22Rv1 (cell line): ENCODE measurements around the gene EIF3A.

Experiments
- H3K27ac ChIP-seq: fragments of 450-650 bp; 2 replicates; pipeline ENCODE4 v1.5.1; 2017
- ZFX ChIP-seq: fragments of 450-650 bp; IDR thresholded peaks from 2 replicates; pipeline ENCODE4 v1.6.1; 2017; ENCODE audit warnings: antibody characterized with exemption, borderline replicate concordance
- TF ChIP-seq, protein P1 (sequence below): fragments of 450-650 bp; IDR thresholded peaks from 2 replicates; pipeline ENCODE4 v1.5.1; 2017; ENCODE audit warnings: mild to moderate bottlenecking

Gene EIF3A

GRCh38 chr10:119006451-119007210, 74.0 kb downstream of the EIF3A start:
- no peak for TF ChIP-seq ZFX
- TF ChIP-seq, protein P1, sequence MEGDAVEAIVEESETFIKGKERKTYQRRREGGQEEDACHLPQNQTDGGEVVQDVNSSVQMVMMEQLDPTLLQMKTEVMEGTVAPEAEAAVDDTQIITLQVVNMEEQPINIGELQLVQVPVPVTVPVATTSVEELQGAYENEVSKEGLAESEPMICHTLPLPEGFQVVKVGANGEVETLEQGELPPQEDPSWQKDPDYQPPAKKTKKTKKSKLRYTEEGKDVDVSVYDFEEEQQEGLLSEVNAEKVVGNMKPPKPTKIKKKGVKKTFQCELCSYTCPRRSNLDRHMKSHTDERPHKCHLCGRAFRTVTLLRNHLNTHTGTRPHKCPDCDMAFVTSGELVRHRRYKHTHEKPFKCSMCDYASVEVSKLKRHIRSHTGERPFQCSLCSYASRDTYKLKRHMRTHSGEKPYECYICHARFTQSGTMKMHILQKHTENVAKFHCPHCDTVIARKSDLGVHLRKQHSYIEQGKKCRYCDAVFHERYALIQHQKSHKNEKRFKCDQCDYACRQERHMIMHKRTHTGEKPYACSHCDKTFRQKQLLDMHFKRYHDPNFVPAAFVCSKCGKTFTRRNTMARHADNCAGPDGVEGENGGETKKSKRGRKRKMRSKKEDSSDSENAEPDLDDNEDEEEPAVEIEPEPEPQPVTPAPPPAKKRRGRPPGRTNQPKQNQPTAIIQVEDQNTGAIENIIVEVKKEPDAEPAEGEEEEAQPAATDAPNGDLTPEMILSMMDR = no peak

GRCh38 chr10:119005362-119006043, 75.1 kb downstream of the EIF3A start:
- no peak overlapping the region for H3K27ac ChIP-seq
- no peak for TF ChIP-seq ZFX
- TF ChIP-seq, protein P1 = no peak

More at GRCh38 chr10:119006451-119007210, 74.0 kb downstream of the EIF3A start:
- H3K27ac ChIP-seq = no peak overlapping the region

DNA sequence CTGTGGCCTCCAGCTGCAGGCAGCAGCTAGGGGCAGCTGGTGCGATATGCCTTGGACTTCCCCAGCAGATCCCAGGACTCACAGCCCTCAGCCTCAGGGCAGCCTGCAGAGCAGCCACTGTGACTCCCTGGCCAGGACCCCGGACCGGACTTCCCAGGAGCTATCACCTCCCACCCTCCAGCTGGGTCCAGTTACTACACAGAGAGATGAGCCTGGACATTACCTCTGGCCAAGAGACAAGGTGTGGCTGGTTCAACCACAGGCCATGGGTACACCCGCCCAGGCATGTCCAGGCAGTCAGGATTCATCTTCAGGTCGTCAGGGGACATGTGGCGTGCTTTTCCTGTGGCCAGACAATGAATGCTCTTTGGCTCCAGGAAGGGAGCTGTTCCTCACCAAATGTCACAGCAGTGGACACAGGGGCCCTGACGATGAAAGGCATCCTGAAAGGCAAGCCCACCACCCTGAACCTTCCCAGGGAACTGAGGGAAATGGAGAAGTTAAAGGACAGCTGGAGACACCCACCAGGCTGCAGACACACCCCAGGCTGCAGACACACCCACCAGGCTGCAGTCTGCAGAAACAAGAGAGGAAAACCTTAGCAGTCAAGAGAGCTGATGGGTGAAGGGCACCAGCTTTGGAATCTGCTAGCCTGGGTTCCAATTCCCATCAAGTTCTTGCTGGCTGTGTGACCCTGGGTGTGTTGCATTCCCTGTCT, 76.9 kb downstream of the EIF3A start:
- H3K27ac ChIP-seq = no peak overlapping the region
- TF ChIP-seq, protein P1 = no peak
- TF ChIP-seq ZFX = no peak

GRCh38 chr10:119001717-119002500, 78.7 kb downstream of the EIF3A start:
- H3K27ac ChIP-seq = no peak overlapping the region
- TF ChIP-seq, protein P1 = no peak
- no peak for TF ChIP-seq ZFX

DNA sequence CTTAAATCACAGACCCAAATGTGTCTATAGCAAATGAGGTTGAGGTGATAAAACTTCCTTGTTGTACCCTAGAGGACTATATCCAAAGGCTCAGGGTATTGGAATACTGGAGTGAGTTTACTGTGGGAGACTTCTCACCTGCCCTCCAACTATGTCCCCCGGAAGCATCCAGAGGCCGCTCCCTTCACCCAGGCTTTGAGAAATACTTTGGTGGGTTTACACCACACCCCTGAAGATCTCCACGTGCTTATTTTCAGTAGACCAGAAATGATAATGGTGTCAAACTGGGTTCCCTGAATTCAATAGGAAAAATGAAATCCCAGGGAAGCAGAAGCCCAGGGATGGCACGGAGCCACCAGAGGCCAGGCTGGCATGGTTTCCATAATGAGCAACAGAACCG, 82.4 kb downstream of the EIF3A start:
- TF ChIP-seq, protein P1 = no peak
- TF ChIP-seq ZFX = no peak
- H3K27ac ChIP-seq = no peak overlapping the region

- no peak overlapping the region for H3K27ac ChIP-seq
- no peak for TF ChIP-seq ZFX
- TF ChIP-seq, protein P1 = no peak
These were observed 83.2 kb downstream of the EIF3A start for GRCh38 chr10:118997379-118997778.
